ENCODE data around the gene CFAP410.

- TF ChIP-seq CTCF (conservative IDR thresholded peaks at IDR 0.05; ENCODE audit: low read length) (no peak), EZH2phosphoT487 (IDR thresholded peaks at IDR 0.05; ENCODE audit: borderline replicate concordance, low read depth, low read length) (no peak)
These were observed 33.4 kb upstream of the CFAP410 start for GRCh38 chr21:44372616-44373015.

Data from OCI-LY7 (cell line).